WTC11 (cell line): ENCODE measurements around the gene SH3GL2. TPM values are rescaled to one million over a fixed set of nuclear protein-coding genes. Genes with fewer than 3 reads are reported as not detected.
A peak's percentile ranks its signal among the peaks of the same experiment; 100 is the strongest.

Experiments used
- ATAC-seq: fragments of 200-7000 bp; cut with Tn5 transposase; 2 replicates; pipeline ENCODE4 v1.10.0; 2021; ENCODE audit warnings: mild to moderate bottlenecking, moderate library complexity
- CTCF ChIA-PET: fragments of 300-600 bp; sonication (Branson Sonifier 250); formaldehyde crosslinking; loops from one replicate; lab custom pipeline; 2021; ENCODE audit warnings: antibody characterized with exemption; lab: Charles Lee
- POLR2A ChIA-PET: fragments of 350-600 bp; sonication (Branson Sonifier 250); formaldehyde crosslinking; loops from one replicate; lab custom pipeline; 2021; ENCODE audit warnings: antibody characterized with exemption; lab: Charles Lee
- DNase-seq: peaks from one replicate; pipeline ENCODE4 v3.0.0; 2021; ENCODE audit warnings: low spot score
- H3K27ac Mint-ChIP-seq: 2 replicates; pipeline ENCODE4 v1.8.0; 2021; ENCODE audit warnings: mixed read lengths
- H3K27me3 Mint-ChIP-seq: 2 replicates; pipeline ENCODE4 v1.8.0; 2021; ENCODE audit warnings: low read depth, mild to moderate bottlenecking, moderate library complexity, mixed read lengths
- H3K36me3 Mint-ChIP-seq: 2 replicates; pipeline ENCODE4 v1.8.0; 2021; ENCODE audit warnings: mixed read lengths
- H3K4me1 Mint-ChIP-seq: 2 replicates; pipeline ENCODE4 v1.8.0; 2022; ENCODE audit warnings: mixed read lengths
- H3K4me3 Mint-ChIP-seq: 2 replicates; pipeline ENCODE4 v1.8.0; 2021; ENCODE audit warnings: mild to moderate bottlenecking, moderate library complexity, mixed read lengths
- H3K9me3 Mint-ChIP-seq: 2 replicates; pipeline ENCODE4 v1.8.0; 2021; ENCODE audit warnings: mixed read lengths
- ATF2 ChIP-seq: sonication (generic); formaldehyde crosslinking; IDR thresholded peaks from 2 replicates; pipeline ENCODE4 v1.8.1; 2022; ENCODE audit warnings: low read depth, missing genetic modification reagents, borderline replicate concordance
- ATF3 ChIP-seq: sonication (generic); formaldehyde crosslinking; conservative IDR thresholded peaks from 2 replicates; pipeline ENCODE4 v1.8.1; 2022; ENCODE audit warnings: mild to moderate bottlenecking, missing genetic modification reagents
- E2F4 ChIP-seq: sonication (generic); formaldehyde crosslinking; IDR thresholded peaks from 2 replicates; pipeline ENCODE4 v1.8.1; 2022; ENCODE audit warnings: low read depth, mild to moderate bottlenecking, moderate library complexity, missing genetic modification reagents, borderline replicate concordance
- E2F5 ChIP-seq: sonication (generic); formaldehyde crosslinking; IDR thresholded peaks from 2 replicates; pipeline ENCODE4 v1.8.1; 2022; ENCODE audit warnings: mild to moderate bottlenecking, moderate library complexity, missing genetic modification reagents
- EMX1 ChIP-seq: fragments of 250-450 bp; sonication (Bioruptor Pico); IDR thresholded peaks from 2 replicates; pipeline ENCODE4 v1.8.0; 2021; ENCODE audit warnings: mild to moderate bottlenecking
- FOXJ3 ChIP-seq: sonication (generic); formaldehyde crosslinking; IDR thresholded peaks from 2 replicates; pipeline ENCODE4 v1.9.0; 2021; ENCODE audit warnings: missing genetic modification reagents, mild to moderate bottlenecking, borderline replicate concordance
- FOXK1 ChIP-seq: sonication (generic); formaldehyde crosslinking; IDR thresholded peaks from 2 replicates; pipeline ENCODE4 v1.8.0; 2022; ENCODE audit warnings: mild to moderate bottlenecking, moderate library complexity, missing genetic modification reagents
- GRHL2 ChIP-seq: fragments of 250-450 bp; sonication (Bioruptor Pico); IDR thresholded peaks from 2 replicates; pipeline ENCODE4 v1.8.0; 2022; ENCODE audit warnings: mild to moderate bottlenecking, moderate library complexity; ENCODE audit not compliant: insufficient replicate concordance, severe bottlenecking
- HMGXB4 ChIP-seq: sonication (generic); formaldehyde crosslinking; IDR thresholded peaks from 2 replicates; pipeline ENCODE4 v1.8.1; 2023; ENCODE audit warnings: mild to moderate bottlenecking, moderate library complexity, missing genetic modification reagents
- MXD4 ChIP-seq: fragments of 250-450 bp; sonication (Bioruptor Pico); IDR thresholded peaks from 2 replicates; pipeline ENCODE4 v1.8.0; 2021; ENCODE audit warnings: mild to moderate bottlenecking, moderate library complexity, borderline replicate concordance
- NFATC4 ChIP-seq: fragments of 250-450 bp; sonication (Bioruptor Pico); IDR thresholded peaks from 2 replicates; pipeline ENCODE4 v1.9.0; 2021; ENCODE audit warnings: mild to moderate bottlenecking
- PREB ChIP-seq: sonication (generic); formaldehyde crosslinking; IDR thresholded peaks from 2 replicates; pipeline ENCODE4 v1.8.1; 2022; ENCODE audit warnings: mild to moderate bottlenecking, missing genetic modification reagents, moderate library complexity, borderline replicate concordance
- RELA ChIP-seq: sonication (generic); formaldehyde crosslinking; IDR thresholded peaks from 2 replicates; pipeline ENCODE4 v1.8.1; 2022; ENCODE audit warnings: missing genetic modification reagents, mild to moderate bottlenecking, borderline replicate concordance
- RORB ChIP-seq: fragments of 250-450 bp; sonication (Bioruptor Pico); IDR thresholded peaks from 2 replicates; pipeline ENCODE4 v1.9.0; 2021; ENCODE audit warnings: mild to moderate bottlenecking
- SOX15 ChIP-seq: fragments of 250-450 bp; sonication (Bioruptor Pico); IDR thresholded peaks from 2 replicates; pipeline ENCODE4 v1.9.0; 2021; ENCODE audit warnings: mild to moderate bottlenecking
- TP53 ChIP-seq: sonication (generic); formaldehyde crosslinking; IDR thresholded peaks from 2 replicates; pipeline ENCODE4 v1.8.1; 2023; ENCODE audit warnings: mild to moderate bottlenecking, missing genetic modification reagents
- USF2 ChIP-seq: sonication (generic); formaldehyde crosslinking; IDR thresholded peaks from 2 replicates; pipeline ENCODE4 v1.8.1; 2023; ENCODE audit warnings: mild to moderate bottlenecking, missing genetic modification reagents, moderate library complexity
- ZBTB21 ChIP-seq: sonication (generic); formaldehyde crosslinking; IDR thresholded peaks from 2 replicates; pipeline ENCODE4 v1.8.1; 2023; ENCODE audit warnings: mild to moderate bottlenecking, missing genetic modification reagents, borderline replicate concordance
- ZNF232 ChIP-seq: sonication (generic); formaldehyde crosslinking; IDR thresholded peaks from 2 replicates; pipeline ENCODE4 v1.8.0; 2022; ENCODE audit warnings: mild to moderate bottlenecking, missing genetic modification reagents
- ZNF396 ChIP-seq: fragments of 250-450 bp; sonication (Bioruptor Pico); IDR thresholded peaks from 2 replicates; pipeline ENCODE4 v1.8.0; 2021; ENCODE audit warnings: mild to moderate bottlenecking, moderate library complexity, borderline replicate concordance
- ZNF423 ChIP-seq: fragments of 250-450 bp; sonication (Bioruptor Pico); IDR thresholded peaks from 2 replicates; pipeline ENCODE4 v2.1.2; 2022; ENCODE audit warnings: mild to moderate bottlenecking, moderate library complexity
- total RNA-seq: library from RNA; stranded (reverse); gene quantifications from 3 replicates; pipeline ENCODE4 v1.2.3, GENCODE V29; 2021

SH3GL2 gene
- total RNA-seq, 1 experiment from 2014 or later = 4.2 TPM

- no peaks in the 10 kb centered on the region for H3K9me3 Mint-ChIP-seq
- H3K27ac Mint-ChIP-seq = no peak overlapping the region
- TF ChIP-seq RELA (CRISPR knock-in tag) = no peak
- no peak for TF ChIP-seq NFATC4 (CRISPR knock-in tag)
- no peak for TF ChIP-seq ATF3 (CRISPR knock-in tag)
- CTCF ChIA-PET = no interaction called here
- no peak for ATAC-seq
- H3K4me1 Mint-ChIP-seq = no peaks in the 10 kb centered on the region
- POLR2A ChIA-PET = no interaction called here
- DNase-seq = no peak
- H3K27me3 Mint-ChIP-seq = no peaks in the 10 kb centered on the region
- H3K36me3 Mint-ChIP-seq = no peaks in the 10 kb centered on the region
- H3K4me3 Mint-ChIP-seq = no peak overlapping the region
Measured at GRCh38 chr9:17789316-17789715, 210.4 kb downstream of the SH3GL2 start.

- Mint-ChIP-seq H3K4me1 (no peaks in the 10 kb centered on the region), H3K9me3 (no peaks in the 10 kb centered on the region), H3K36me3 (no peaks in the 10 kb centered on the region), H3K27me3 (no peaks in the 10 kb centered on the region), H3K27ac (no peak overlapping the region), H3K4me3 (no peak overlapping the region)
- ChIA-PET POLR2A (no interaction called here), CTCF (interaction anchor here (0.5 to 1.6 kb wide), 6 partner anchors 9 to 1215 kb away, joined by 3 to 5 read pairs (median 4); no protein-coding TSS in a partner anchor)
- peak; percentile 48; the same call in 1 of the 2 replicates for ATAC-seq
- no peak for DNase-seq
- TF ChIP-seq ZBTB21 (CRISPR knock-in tag) (no peak), ZNF423 (CRISPR knock-in tag) (no peak), USF2 (no peak), PREB (no peak), ZNF232 (CRISPR knock-in tag) (no peak), ATF2 (CRISPR knock-in tag) (no peak)
Measured at GRCh38 chr9:17793713-17794622, 215.1 kb downstream of the SH3GL2 start.

- Mint-ChIP-seq H3K4me1 (no peaks in the 10 kb centered on the region), H3K27me3 (no peaks in the 10 kb centered on the region), H3K27ac (no peak overlapping the region), H3K4me3 (no peak overlapping the region), H3K9me3 (no peaks in the 10 kb centered on the region), H3K36me3 (no peaks in the 10 kb centered on the region)
- ATAC-seq (no peak), DNase-seq (no peak)
- TF ChIP-seq ZNF396 (CRISPR knock-in tag) (no peak), GRHL2 (CRISPR knock-in tag) (no peak)
- ChIA-PET CTCF (no interaction called here), POLR2A (no interaction called here)
Measured at GRCh38 chr9:17795744-17796143, 216.9 kb downstream of the SH3GL2 start.

GRCh38 chr9:17799369-17799768 lies 220.5 kb downstream of the SH3GL2 start:
- Mint-ChIP-seq H3K4me3 (no peak overlapping the region), H3K27ac (no peak overlapping the region), H3K36me3 (no peaks in the 10 kb centered on the region), H3K4me1 (peaks cover 5% of the 10 kb centered on the region; the same call in 1 of the 2 replicates), H3K9me3 (no peaks in the 10 kb centered on the region), H3K27me3 (no peaks in the 10 kb centered on the region)
- POLR2A ChIA-PET = no interaction called here
- no peak for DNase-seq
- ATAC-seq = no peak
- CTCF ChIA-PET = interaction anchor here (1.5 kb wide), 1 partner anchor 271 kb away, joined by 3 read pairs; no protein-coding TSS in a partner anchor
- TF ChIP-seq EMX1 = no peak
- TF ChIP-seq HMGXB4 (CRISPR knock-in tag) = no peak
- no peak for TF ChIP-seq RORB (CRISPR knock-in tag)
- TF ChIP-seq TP53 (CRISPR knock-in tag) = no peak
- no peak for TF ChIP-seq FOXJ3 (CRISPR knock-in tag)
- no peak for TF ChIP-seq SOX15 (CRISPR knock-in tag)
- TF ChIP-seq E2F5 = no peak
- no peak for TF ChIP-seq E2F4
- no peak for TF ChIP-seq RELA (CRISPR knock-in tag)
- no peak for TF ChIP-seq FOXK1 (CRISPR knock-in tag)
- no peak for TF ChIP-seq MXD4 (CRISPR knock-in tag)
